ENCODE measurements around the gene AMPD3.

AMPD3 gene

GRCh38 chr11:10461276-10461790 is 6.3 kb downstream of the AMPD3 start:
- no peak for DNase-seq (ENCODE audit: low spot score)

- DNase-seq (ENCODE audit: low spot score): no peak
Measured at GRCh38 chr11:10462746-10463300, 7.8 kb downstream of the AMPD3 start.

DNA sequence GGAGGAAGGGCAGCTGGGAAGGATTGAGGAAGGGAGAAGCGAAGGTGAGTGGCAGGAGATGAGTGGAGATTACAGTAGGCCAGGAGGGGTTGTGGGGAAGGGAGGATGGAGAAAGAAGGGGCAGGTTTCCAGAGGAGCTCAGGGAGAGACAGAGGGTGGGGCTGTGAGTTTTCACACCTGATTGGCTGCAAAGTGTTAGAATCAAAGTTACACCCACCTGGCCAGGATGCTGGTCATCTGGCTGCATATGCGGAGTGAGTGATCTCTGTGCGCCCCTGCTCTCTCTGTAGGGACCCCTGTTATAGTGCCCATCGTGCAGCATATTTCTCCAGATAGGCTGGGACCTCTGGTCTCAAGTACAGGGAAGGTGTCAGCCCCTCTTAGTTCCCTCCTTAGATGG is 18.3 kb downstream of the AMPD3 start:
- DNase-seq (ENCODE audit: low spot score): no peak

DNA sequence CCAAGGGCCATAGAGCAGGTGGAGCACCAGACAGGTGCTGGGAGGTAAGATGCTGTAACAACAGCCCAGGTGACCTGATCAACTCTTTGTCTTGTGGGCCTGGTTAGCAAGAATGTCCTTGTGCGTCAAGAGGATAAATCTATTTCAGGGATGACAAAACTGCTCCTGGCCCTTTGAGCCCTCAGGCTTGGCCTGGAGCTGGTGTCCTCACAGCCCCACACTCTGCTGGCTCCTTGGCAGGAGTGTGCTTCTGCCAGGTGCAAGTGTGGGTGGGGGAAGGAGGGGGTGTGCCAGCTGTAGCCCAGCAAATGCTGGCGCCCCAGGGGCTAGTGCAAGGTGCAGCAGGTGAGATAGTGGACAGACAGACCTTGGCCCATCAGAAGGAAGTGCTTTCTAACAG is 19.5 kb downstream of the AMPD3 start:
- DNase-seq (ENCODE audit: low spot score): no peak

DNA sequence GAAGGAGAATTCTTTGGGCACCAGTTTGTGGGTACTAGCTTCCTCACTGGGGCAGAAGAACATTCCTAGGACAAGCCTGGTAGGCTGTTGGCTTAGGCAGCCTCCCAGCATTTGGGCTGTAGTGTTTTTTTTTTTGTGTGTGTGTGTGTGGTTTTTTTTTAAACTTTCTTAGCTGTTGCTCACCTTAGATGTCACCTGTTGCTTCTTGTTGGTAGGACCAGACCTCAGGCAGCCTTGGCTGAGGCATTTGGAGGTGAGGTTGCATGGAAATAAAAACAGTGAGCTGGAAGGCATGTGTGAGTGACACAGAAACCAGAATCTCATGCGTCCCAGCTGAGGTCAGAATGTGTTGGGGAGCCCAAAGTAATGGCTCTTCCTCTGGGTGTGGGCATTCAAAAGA is 21.3 kb downstream of the AMPD3 start:
- no peak for DNase-seq (ENCODE audit: low spot score)

DNA sequence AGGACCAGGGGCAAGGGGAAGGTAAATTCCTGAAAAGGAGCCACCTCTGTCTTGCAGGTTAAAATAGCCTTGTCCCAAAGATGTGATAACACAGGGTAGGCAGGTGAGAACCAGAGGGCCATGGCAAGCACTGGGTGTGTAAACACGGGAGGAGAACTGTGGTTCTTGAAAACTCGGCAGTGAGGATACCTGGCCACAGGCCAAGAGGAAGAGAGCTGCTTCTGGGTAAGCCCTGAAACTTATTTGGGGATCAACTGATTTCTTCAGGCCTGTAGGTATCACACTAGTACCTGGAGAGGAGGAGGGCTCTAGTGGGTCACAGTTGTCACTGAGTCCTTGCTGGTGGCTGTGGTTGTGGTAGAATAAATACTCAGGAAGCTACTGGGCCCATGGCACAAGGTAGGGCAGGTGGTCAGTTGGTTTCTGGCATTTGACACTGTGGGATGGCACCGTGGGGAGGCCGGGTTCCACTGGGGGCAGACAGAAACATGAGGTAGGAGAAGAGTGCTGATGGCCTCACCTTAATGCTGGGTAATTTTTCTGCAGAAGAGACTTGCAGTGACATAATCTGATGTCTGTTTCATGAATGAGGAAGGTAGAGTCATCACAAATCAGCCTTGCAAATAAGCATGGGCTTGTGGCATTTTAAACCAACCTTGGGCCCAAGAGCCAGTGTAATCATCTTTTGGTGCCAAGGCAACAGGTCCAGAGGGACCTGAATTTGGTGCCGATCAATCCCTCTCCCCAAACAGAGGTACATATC is 22.0 kb downstream of the AMPD3 start:
- no peak for DNase-seq (ENCODE audit: low spot score)

- no peak for DNase-seq (ENCODE audit: low spot score)
Measured at GRCh38 chr11:10477690-10478046, 22.6 kb downstream of the AMPD3 start.

GRCh38 chr11:10478066-10478465 is 23.0 kb downstream of the AMPD3 start:
- no peak for DNase-seq (ENCODE audit: low spot score)

DNA sequence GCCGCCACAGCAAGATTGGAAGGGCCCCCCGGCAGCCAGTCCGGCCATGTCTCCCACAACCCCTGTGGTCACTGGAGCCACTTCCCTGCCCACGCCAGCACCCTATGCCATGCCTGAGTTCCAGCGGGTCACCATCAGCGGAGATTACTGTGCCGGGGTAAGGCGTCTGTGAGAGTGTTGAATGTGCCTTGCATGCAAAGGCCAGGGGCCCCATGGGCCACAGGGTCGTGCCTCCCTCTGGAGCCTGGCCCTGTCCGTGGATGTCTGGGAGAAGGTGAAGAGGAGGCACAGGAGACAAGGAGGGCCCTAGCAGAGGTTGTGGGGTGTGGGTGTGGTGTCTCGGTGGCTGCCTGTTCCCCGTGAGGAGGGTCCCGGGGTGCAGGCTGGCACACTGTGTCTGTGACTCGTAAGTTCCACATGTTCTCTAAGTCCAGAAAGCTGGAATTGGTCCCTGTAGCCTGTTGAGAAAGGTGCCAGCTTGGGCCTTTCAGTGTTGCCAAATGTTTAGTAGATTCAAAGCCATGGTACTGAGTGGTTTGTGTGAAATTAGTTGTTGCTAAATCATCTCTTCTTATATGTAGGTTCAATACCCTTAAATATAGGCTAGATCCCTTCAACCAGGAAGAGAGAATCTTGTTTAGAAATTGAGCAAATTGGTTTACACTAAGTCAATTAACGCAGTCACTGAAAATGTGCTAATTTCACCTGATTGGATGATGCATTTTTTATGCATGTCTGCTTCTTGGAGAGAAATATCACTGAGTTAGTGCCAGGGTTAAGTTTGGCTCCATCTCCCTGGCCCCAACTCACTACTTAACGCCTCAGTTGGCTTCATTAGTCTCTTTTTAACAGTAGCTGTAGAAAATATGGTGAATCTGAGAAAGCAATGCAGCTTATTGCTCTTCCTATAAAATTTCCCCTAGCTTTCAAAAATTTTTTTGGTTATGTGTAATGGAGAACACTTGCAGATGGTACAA is 23.8 kb downstream of the AMPD3 start:
- DNase-seq (ENCODE audit: low spot score): no peak

GRCh38 chr11:10480026-10480425 is 25.0 kb downstream of the AMPD3 start:
- no peak for DNase-seq (ENCODE audit: low spot score)

- DNase-seq (ENCODE audit: low spot score): no peak
Measured at GRCh38 chr11:10480760-10481159, 25.7 kb downstream of the AMPD3 start.

GRCh38 chr11:10481560-10482349 is 26.7 kb downstream of the AMPD3 start:
- no peak for DNase-seq (ENCODE audit: low spot score)

DNA sequence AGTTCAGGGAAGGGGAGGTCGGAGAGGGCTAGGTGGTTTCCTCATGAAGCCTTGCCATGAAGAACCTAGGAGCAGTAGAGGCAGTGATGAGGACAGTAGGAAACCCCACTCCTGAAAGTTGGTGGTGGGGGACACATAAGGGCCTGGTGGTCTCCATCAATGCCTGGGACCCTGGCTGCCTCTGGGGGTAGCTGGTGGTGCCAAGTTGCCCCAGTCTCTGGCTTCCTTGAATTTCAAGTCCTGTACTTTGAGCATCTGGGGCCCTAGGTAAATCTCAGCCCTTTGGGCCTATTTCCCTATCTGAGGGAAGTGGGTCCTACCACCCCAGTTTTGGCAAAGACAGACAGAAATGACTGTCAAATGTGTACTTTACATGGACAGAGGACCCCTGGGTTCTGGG is 28.1 kb downstream of the AMPD3 start:
- no peak for DNase-seq (ENCODE audit: low spot score)

GRCh38 chr11:10483584-10483983 is 28.5 kb downstream of the AMPD3 start:
- DNase-seq (ENCODE audit: low spot score): no peak

DNA sequence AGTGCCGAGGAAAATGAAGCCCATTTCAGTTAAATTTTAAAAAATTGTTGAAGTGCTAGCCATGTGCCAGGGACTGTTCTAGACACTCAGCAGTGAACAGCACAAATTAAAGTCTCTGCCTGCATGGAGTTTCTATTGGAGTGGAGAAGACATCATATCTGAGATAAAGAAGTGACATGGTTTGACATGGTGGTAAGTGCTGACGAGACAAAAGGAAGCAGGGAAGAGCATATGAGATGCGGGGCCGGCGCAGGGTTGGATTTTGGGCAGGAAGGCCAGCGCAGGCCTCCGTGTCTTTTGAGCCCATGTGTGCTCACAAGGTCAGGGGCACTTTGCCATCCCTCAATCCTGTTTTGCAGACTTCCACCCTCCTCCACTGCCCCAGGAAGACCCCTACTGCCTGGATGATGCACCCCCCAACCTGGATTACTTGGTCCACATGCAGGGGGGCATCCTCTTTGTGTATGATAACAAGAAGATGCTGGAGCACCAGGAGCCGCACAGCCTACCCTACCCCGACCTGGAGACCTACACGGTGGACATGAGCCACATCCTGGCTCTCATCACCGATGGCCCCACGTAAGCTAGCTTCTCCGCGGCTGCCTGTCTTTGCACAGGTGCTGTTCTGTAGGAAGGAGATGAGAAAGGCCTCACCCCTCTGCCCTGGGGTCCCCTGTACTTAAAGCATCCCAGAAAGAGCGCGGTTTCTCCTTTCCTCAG is 29.6 kb downstream of the AMPD3 start:
- DNase-seq (ENCODE audit: low spot score): no peak

GRCh38 chr11:10485646-10486045 is 30.6 kb downstream of the AMPD3 start:
- no peak for DNase-seq (ENCODE audit: low spot score)

- no peak for DNase-seq (ENCODE audit: low spot score)
Measured at GRCh38 chr11:10486161-10486840, 31.2 kb downstream of the AMPD3 start.

DNA sequence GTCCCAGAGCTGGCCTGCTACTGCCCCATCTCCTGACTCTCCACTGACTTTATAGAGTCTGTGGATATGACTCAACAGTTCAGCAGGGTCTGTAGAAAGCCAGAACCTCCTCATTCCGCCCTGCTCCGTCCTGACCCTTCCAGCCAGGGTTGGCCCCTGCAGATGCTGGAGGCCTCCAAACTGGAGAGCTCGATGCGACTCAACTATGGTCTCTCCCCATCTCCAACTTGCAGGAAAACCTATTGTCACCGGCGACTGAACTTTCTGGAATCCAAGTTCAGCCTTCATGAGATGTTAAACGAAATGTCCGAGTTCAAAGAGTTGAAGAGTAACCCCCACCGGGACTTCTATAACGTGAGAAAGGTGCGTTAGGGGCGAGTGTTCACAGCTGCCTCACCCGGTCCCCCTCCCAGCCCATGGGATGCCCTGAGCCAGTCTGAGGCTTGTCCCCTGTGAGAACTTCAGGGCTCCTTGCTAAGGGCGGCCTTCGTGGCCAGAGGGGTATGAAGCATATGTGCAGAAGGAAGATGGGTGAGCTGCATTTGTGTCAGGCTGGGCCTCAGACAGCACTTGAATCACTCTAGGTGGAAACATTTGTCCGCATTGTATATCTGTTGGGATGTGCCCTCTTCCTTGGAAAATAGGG is 32.1 kb downstream of the AMPD3 start:
- DNase-seq (ENCODE audit: low spot score): no peak

DNA sequence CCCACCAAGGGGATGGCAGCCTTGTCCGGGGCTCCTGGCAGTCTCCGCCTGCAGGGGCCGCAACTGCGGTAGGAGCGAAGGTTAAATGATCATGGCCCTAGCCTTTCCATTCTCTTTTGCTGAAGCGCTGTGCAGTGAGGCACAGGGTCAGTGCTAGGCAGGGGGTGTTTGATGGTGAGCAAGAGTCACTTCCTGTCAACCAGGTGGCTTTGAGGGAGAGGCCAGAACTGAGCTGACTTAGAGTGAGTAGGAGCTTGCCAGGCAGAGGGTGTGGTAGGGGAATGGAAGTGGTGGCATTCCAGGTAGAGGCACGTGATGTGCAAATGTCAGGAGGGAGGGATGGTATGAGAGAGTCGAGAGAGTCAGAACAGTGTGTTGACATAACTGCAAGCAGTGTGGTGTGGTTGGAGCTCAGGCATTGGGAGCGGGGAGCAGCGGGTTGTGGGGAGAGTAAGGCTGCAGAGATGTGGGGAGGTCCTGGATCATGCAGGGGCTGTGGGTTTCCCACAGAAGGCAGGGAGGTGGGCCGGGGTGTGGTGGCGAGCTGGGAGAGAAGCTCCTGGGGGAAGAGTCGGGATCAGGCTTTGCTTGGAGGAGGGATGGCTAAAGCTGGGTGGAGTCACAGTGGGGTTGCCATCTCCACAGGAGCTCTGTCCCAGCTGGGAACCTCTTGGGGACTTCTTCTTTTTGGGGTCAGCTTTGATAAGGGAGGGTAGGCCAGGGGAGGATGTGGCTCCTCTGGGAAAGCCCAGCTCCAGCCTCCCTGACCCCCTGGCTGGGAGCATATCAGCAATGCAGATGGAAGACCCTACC is 33.3 kb downstream of the AMPD3 start:
- no peak for DNase-seq (ENCODE audit: low spot score)
